NCI-H82 treated with DMSO at 0.1 percent for 48 hours (cell line): ENCODE measurements around the gene CLCNKA.
"Not testable (repeated sequence)": the region's sequence is repeated elsewhere in the genome, so short reads cannot be mapped to it uniquely, and the experiment has no call there.

Source experiments
- DNase-seq: peaks from one replicate; lab custom pipeline; 2025; ENCODE audit not compliant: unreplicated experiment; lab: John Stamatoyannopoulos, UW

Gene CLCNKA

GRCh38 chr1:16061989-16062686, 40.3 kb downstream of the CLCNKA start:
- not testable (repeated sequence) for DNase-seq

DNA sequence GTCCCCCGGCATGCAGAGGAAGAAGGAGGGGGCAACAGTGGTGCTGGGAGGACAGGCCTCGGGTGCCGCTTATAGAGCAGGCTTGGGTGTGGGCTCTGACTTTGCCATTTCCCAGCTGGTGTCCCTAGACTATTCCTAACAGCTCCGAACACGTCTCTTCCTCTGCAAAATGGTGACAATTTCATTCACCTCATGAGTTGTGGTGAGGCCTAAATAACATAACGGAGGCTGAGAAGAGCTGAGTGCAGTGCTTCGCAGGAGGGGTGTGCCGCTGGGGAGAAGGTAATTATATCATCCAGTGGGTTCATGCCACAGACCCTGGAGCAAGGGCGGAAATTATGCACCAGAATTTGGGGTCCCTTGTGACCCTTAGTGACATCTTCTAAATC, 40.8 kb downstream of the CLCNKA start:
- not testable (repeated sequence) for DNase-seq

DNA sequence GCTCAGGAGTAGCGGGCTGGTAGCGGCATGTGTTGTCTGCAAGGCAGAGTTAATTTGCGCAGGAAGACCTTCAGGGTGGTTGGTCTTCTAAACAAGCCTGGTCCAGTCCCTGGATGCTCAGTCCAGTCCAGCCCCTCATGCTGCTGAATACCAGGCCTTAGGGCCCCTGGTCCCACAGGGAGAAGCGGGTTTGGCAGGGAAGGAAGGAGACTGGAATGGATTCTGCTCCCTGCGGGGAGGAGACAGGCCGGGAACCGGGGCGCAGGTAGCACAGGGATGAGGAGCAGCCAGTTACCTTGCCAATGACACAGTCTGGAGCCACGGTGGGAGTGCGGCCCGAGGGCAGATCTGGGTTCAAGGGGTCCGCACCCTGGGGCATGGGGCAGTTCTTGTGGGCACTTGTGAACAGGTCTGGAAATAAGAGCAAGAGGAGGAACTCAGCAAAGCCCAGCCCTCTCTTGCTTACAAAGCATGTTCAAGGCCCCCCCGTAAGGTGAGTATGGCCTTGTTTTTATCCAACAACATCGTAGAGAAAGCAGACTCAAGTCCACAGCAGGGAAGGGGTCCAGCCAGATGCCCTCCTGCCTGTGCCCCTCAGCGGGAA, 41.5 kb downstream of the CLCNKA start:
- no peak for DNase-seq

DNA sequence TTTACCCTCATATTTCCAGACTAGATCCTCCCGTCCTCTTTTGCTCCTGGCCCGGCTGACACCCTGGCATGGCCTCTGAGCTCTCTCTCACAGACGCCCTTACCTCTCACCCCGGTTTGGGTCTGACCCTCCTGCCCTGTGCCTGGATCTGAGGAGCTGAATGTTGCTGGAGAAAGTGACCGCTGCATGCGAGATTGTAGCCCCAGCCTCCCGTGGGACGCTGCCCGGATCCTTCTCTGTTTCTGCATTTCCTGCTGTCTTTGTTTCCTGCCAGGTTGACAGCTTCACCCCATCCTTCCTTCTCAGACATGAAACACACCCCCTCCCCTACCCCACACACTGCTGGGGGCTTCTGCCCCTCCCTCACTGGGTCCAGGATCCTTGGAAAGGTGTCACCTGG, 42.1 kb downstream of the CLCNKA start:
- DNase-seq: no peak

DNA sequence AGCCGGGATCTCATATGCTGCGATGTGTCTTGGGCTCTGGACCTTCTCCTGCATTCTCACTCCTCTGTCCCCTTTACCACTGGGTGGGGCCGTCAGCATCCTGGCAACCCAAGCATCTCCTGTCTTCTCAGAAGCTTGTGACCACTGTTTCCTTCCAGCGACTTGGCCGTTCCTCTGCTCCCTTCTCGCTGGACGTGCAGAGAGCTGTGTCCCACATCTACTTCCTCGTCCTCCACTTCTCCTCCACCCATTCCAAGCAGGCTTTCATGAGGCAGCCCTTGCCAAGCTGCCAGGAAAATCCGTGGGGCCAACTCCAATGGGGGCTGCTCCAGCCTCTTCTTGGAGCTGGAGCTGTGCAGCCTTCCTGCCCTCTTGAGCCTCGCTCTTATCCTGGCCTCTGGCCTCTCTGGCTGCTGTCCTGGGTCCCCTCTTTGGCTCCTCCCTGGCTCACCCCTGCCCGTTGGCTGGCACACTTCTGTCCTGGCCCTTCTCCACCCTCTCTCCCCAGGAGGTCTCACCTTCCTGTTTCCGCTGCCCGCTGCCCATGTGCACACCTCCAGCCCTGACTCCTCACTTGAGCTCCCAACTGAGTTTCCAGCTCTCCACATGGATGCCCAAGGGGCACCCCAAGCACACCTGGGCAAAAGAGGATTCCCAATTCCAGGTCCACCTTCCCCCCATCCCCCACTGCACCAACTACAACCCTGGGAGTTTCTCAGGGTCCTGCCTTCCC, 42.9 kb downstream of the CLCNKA start:
- no peak for DNase-seq

DNA sequence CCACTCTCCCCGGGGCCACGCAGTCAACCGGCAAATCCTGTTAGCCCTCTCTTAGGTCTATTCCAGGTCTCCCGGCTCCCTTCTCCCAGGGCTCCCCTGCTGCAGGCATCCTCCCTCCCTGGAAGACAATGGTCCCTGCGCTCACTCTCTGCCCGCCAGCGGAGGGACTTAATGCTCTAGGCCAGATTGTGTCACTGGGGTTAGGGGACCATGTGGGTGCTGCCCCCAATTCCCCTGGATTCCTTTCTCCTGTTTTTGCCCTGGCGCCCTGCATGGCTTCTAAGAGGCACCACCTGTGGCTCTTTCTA, 43.4 kb downstream of the CLCNKA start:
- DNase-seq: no peak

GRCh38 chr1:16066245-16066644, 44.4 kb downstream of the CLCNKA start:
- no peak for DNase-seq

- DNase-seq: no peak
Observed at GRCh38 chr1:16067127-16067768, 45.4 kb downstream of the CLCNKA start.

DNA sequence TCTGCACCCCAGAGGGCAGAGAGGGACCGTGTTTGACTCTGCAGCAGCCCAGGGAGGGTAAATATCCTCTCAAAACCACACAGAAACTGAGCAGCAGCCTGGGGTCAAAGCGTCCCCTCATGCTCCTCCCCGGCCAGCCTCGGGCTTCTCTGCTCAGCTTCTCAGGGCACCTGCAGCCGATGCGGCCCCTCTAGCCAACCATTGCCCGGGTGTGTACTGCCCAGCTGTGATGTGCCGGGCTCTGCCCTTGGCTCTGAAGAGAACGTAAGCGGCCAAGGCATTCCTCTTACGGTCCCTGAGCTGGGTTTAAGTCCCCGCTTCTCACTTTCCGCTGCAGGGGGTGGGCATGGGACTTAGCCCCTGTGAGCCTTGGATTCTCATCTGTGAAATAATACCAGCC, 46.1 kb downstream of the CLCNKA start:
- DNase-seq: no peak

DNA sequence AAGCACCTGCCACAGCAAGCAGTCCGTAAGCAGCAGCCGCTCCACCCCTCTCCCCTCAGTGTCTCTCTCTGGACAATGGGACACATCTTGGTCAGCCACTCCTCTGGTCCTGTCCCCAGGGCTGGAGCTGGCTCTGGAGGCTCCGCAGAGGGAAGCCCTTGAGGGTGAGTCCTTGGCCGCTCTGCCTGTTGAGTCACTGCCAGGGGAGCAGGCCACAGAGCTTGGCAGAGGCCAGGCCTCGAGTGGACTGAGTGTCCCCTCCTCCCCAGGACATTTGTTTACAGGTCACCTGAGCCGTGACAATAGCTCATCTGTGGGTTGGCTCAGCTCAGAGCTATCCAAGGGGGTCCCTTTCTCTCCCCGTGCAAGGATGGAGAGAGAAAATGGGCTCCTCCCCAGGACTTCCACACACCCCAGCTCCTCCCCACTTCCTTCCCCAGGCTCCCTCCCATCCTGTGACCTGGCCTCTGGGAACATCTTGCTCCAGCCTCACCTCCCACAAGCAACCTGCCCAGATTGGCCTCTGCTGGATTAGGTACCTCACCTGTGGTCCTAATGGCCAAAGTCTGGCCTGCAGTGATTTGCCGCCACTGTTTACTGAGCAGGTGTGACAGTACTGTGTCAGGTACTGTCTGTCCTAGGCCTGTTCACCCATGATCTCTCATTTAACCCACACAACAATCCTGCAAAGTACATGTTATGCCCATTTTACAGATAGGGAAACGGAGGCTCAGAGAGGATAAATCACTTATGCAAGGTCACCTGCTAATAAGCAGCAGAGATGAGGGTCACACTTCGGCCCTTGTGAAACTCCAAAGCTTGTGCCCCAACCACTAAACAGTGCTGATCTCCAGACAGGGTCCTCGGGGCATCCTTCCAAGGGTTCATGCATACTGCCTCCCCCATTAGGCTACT, 46.8 kb downstream of the CLCNKA start:
- DNase-seq: no peak

DNA sequence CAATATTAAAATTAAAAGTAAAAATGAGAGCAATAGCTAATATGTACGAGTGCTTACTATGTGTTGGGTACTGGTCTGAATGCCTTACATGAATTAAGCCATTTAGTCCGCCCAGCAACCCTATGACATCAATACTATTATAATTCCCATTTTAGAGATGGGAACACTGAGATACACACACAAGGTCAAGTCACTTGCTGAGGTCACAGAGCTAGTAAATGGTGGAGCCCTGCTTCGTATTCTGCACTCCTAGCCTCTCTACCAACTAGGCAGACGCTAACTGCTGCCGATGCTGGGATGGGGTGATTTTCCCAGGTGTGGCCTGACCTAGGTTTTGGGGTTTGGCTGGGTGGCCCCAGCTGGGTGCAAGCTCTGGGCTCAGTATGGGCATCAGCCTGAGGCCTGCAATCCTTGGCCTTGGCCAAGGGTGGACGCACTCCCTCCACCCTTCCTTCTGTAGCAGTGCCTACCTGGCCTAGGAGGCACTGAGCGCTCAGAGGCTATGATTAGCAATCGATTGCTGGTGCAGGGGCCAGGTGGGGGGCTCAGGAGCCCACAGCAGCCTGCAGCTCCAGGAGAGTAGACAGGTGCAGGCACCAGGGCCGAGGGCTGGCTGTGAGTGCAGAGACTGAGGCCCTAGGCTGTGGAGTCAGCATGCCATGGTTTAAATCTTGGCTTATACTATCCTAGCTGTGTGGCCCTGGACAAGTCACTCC, 49.0 kb downstream of the CLCNKA start:
- DNase-seq: no peak

DNA sequence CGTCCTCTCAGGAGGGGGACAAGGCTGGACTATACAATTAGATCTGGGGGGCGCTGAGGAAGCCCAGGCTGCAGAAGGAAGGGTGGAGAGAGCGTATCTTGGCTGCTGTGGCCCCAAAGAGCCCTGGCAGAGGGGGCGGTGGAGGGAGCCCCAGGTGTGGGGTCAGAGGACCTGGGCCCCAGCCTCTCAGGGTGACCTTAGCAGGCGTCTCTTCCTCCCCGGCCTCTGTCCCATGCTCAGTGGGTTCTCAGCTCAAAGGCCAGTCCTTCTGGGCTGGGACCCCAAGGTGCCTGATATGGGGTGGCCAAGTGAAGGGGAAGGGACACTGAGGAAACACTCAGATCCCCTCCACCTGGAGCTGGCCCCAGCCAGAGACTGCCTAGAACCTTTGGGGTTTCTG, 49.8 kb downstream of the CLCNKA start:
- DNase-seq: no peak

DNA sequence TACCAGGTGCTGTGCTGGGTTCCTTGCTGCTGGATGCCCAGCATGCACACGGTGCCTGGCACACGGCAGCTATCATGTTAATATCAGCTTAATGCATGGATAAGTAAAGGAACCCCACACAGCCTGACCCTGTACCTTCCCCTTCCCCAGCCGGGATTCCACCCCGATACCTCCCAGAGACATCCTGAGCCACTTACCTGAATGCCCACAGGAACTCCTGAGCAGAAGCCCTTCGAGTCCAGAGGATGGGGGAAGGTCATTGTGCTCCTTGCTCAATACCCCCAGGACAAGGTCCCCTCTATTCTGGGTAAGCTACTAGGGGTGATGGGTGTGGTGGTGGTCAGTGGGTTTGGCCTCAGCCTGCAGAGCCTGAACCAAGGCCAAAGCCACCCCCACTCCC, 50.3 kb downstream of the CLCNKA start:
- no peak for DNase-seq

DNA sequence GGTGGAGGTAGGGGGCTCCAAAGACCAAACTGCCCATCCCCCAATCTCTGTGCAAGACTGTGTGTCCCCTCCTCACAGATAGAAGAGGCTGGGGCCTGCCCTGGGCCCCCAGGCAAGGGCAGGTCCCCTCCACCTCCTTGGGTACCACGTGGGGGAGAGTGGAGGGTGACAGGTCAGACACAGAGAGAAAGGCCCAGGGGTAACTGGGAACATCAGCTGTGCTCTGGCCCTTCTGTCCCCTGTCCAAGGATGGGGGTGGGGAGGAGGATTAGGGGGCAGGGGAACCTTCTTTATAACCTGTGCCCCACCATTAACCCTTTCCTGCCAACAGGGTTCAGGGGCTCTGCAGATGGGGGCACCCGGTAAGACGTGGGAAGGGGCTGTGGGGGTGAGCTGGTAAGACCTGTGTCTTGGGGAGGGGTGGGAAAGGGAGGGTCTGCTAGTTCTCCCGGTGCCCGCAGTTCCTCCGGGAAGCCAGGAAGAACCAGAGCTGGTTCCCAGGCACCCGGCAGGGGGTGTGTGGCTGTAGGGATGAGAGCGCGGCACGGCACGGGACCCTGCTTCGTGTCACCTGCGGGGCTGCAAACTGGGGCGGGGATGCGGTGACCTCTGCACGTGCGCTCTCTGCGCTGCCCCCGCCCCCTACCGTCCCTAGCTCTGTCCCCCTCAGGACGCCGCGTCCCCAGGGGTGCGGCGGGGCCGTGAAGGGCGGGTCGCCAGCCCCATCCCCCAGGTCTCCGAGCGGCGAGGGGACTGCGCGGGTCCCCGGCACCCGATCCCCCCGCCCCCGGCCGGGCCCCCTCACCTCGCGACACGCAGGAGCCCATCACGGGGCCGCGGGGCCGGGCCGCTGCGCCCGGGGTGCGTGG, 51.0 kb downstream of the CLCNKA start:
- no peak for DNase-seq

GRCh38 chr1:16073490-16074119, 51.8 kb downstream of the CLCNKA start, which contains the start of gene FAM131C:
Gene FAM131C (minus strand): TSS chr1:16073651. CDS start chr1:16073442, 209 bp downstream.
- no peak for DNase-seq

GRCh38 chr1:16074217-16074616, 52.4 kb downstream of the CLCNKA start:
- DNase-seq: no peak

DNA sequence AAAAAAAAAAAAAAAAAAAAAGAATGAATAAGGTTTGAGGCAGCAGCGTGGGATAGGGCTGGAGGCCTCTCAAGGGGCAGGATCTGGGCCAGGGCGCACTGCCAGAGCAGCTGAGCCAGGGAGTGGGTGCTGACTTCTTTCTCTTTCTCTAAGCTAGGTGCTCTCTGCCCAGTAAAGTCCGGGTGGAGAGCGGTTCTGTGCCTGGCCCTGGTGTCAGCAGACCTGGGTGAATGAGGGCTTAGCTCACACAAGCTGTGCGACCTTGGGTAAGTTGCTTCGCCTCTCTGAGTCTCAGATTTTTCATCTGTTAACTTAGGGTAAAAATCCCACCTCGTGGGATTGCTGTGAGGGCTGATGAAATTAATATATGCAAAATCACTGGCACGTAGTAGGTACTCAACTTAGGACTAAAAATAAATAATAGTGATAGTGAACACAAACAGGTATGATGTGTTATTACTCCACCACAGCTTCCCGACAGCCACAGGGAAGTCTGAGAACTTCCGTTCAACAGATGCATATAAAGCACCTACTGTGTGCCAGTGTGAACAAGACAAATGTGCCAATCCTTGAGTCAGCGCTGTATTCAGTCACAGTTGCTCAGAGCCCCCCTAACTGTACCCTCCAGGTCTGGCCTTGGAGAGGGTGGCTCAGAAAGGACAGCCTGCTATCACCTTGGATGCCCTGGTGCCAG, 53.6 kb downstream of the CLCNKA start:
- no peak for DNase-seq
